Measurements from ENCODE around the gene CDH18.

The CDH18 gene

DNA sequence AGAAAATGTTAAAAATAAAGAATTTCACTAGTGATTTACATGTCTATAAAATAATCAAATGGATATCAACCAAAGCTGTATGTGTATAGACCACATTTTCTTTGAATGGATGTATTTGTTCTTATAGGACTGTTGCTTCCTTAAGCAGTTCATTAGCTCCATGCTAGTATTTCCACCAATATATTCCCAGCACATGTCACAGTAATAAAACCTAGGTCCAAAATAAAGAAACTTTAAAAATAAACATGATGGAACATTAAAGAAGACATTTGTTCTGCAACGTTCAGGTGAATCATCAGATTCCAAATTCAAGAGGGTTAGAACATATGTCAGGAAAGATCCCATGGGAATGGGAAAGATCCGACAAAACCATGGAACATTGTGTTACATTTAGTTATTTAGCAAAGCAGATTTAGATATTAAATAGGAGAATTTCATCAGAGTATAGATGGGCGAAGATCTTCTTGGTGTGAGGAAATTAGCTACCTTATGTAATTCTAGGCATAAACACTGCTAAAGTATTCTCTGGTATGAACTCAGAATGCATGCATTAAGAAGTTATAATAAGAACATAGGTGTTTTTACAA is 490.7 kb downstream of the CDH18 start:
- no peaks in the 10 kb centered on the region for H3K27me3 Mint-ChIP-seq (ENCODE audit: low read depth)
- TF ChIP-seq, protein P1, sequence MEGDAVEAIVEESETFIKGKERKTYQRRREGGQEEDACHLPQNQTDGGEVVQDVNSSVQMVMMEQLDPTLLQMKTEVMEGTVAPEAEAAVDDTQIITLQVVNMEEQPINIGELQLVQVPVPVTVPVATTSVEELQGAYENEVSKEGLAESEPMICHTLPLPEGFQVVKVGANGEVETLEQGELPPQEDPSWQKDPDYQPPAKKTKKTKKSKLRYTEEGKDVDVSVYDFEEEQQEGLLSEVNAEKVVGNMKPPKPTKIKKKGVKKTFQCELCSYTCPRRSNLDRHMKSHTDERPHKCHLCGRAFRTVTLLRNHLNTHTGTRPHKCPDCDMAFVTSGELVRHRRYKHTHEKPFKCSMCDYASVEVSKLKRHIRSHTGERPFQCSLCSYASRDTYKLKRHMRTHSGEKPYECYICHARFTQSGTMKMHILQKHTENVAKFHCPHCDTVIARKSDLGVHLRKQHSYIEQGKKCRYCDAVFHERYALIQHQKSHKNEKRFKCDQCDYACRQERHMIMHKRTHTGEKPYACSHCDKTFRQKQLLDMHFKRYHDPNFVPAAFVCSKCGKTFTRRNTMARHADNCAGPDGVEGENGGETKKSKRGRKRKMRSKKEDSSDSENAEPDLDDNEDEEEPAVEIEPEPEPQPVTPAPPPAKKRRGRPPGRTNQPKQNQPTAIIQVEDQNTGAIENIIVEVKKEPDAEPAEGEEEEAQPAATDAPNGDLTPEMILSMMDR (IDR thresholded peaks at IDR 0.05; ENCODE audit: unreplicated experiment in 3 of 3), result no peak
- no peaks in the 10 kb centered on the region for H3K9me3 Mint-ChIP-seq
- H3K27ac Mint-ChIP-seq, result no peak overlapping the region
- H3K4me1 Mint-ChIP-seq, result no peaks in the 10 kb centered on the region
- no peaks in the 10 kb centered on the region for H3K36me3 Mint-ChIP-seq (ENCODE audit: low read depth)
- no peak overlapping the region for H3K4me3 Mint-ChIP-seq

DNA sequence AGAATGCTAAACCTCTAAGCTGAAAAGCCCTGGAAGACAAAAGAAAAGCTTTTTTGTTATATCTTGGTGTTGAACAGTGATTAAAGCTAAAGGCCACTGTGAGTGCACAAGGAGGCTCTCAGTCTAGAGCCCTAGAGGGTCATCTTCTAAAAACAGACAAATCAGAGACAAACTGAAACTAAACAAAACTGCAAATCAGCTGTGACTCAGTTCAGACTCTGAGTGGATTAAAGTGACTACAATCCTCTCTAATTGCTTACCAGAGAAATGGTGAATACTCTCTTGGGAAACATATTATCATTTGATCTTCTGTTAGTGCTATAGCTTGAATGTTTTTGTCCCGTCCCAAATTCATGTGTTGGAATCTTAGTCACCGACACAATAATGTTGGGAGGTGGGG is 491.9 kb downstream of the CDH18 start:
- no peaks in the 10 kb centered on the region for H3K27me3 Mint-ChIP-seq (ENCODE audit: low read depth)
- TF ChIP-seq, protein P1 (IDR thresholded peaks at IDR 0.05; ENCODE audit: unreplicated experiment in 3 of 3), result no peak
- H3K4me1 Mint-ChIP-seq, result no peaks in the 10 kb centered on the region

DNA sequence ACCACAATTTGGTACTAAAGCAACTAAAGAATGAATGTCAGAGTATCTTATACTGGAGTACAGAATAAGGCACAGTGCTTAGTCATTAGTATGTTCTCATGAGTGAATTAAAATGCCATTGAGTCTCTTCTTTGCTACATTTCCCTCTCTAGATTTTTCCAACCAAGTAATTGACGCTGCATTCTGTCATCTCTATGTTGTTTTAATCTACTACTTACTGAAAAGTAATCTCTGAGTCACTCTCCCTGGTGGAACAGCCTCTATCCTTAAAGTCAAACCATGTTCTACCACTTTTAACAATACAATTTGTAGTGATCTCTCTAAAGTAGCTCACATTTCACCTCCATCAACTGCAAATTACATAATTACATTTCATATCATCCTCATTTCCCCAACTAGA is 495.1 kb downstream of the CDH18 start:
- H3K27me3 Mint-ChIP-seq (ENCODE audit: low read depth), result no peaks in the 10 kb centered on the region
- no peaks in the 10 kb centered on the region for H3K36me3 Mint-ChIP-seq (ENCODE audit: low read depth)
- no peaks in the 10 kb centered on the region for H3K4me1 Mint-ChIP-seq
- H3K27ac Mint-ChIP-seq, result no peak overlapping the region
- no peaks in the 10 kb centered on the region for H3K9me3 Mint-ChIP-seq
- H3K4me3 Mint-ChIP-seq, result no peak overlapping the region
- TF ChIP-seq, protein P1 (IDR thresholded peaks at IDR 0.05; ENCODE audit: unreplicated experiment in 3 of 3), result no peak

More for the DNA sequence above, 491.9 kb downstream of the CDH18 start:
- Mint-ChIP-seq H3K36me3 (ENCODE audit: low read depth) (no peaks in the 10 kb centered on the region), H3K4me3 (no peak overlapping the region), H3K9me3 (no peaks in the 10 kb centered on the region), H3K27ac (no peak overlapping the region)

DNA sequence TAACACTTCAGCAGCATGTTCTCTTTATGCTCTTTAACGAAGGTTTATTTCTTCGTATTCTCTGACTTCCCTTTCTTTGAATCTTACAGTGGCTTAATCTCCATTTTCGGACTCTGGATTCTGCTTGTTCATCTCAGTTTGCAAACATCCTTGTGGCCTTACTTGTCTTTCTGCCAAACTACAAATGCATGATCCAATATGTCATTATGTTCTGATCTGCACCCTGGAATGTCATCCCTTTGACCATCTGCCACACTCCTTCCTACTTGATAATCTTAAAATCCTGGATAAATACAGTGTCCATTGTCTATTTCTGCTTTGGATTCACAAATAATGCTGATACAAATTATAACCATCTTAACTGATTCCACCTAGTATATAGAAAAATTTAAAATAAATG is 499.2 kb downstream of the CDH18 start:
- H3K4me3 Mint-ChIP-seq, result no peak overlapping the region
- no peak overlapping the region for H3K27ac Mint-ChIP-seq
- TF ChIP-seq, protein P1 (IDR thresholded peaks at IDR 0.05; ENCODE audit: unreplicated experiment in 3 of 3), result no peak
- H3K4me1 Mint-ChIP-seq, result no peaks in the 10 kb centered on the region
- no peaks in the 10 kb centered on the region for H3K9me3 Mint-ChIP-seq
- H3K27me3 Mint-ChIP-seq (ENCODE audit: low read depth), result no peaks in the 10 kb centered on the region
- H3K36me3 Mint-ChIP-seq (ENCODE audit: low read depth), result no peaks in the 10 kb centered on the region

DNA sequence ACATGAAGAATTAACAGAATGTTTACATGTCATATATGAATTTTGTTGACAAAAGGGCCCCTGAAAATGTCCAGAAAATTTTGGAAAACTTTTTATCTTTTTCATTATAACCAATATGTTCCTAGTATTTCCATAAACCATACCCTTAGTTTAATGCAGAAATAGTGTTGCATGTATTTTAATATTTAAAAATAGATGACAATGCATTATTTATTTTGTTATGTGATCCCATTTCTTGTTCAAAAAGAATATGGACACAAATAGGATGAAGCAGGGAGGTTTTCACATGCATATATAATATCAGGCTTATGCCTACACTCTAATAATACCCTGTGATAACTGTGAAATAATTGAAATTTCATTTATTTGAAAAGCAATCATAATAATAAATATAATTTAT is 500.5 kb downstream of the CDH18 start:
- no peaks in the 10 kb centered on the region for H3K4me1 Mint-ChIP-seq
- no peak overlapping the region for H3K4me3 Mint-ChIP-seq
- H3K27ac Mint-ChIP-seq, result no peak overlapping the region
- no peaks in the 10 kb centered on the region for H3K27me3 Mint-ChIP-seq (ENCODE audit: low read depth)
- TF ChIP-seq, protein P1 (IDR thresholded peaks at IDR 0.05; ENCODE audit: unreplicated experiment in 3 of 3), result no peak
- no peaks in the 10 kb centered on the region for H3K9me3 Mint-ChIP-seq
- no peaks in the 10 kb centered on the region for H3K36me3 Mint-ChIP-seq (ENCODE audit: low read depth)

DNA sequence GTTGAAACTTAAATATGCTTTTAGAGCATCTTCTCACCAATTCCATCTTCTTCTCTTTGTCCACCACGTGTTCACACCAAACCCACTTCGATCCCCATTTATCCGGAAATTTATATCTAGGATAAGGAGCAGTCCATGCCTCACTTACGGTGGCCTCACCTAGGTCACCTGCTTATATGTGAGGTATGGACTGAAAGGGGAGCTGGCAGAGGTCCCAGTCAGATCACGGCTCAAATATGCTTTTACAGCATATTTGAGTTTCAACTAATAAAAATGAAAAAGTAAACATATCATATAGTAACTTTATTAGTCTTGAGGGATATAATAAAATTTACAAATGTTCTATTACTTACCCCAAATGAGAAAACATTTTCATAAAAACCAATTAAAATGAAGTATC is 508.4 kb downstream of the CDH18 start:
- TF ChIP-seq, protein P1 (IDR thresholded peaks at IDR 0.05; ENCODE audit: unreplicated experiment in 3 of 3), result no peak
- no peak overlapping the region for H3K27ac Mint-ChIP-seq
- no peaks in the 10 kb centered on the region for H3K36me3 Mint-ChIP-seq (ENCODE audit: low read depth)
- H3K4me3 Mint-ChIP-seq, result no peak overlapping the region
- H3K27me3 Mint-ChIP-seq (ENCODE audit: low read depth), result no peaks in the 10 kb centered on the region
- H3K4me1 Mint-ChIP-seq, result no peaks in the 10 kb centered on the region
- H3K9me3 Mint-ChIP-seq, result no peaks in the 10 kb centered on the region

All from nephron (organoid).